ENCODE results near the gene BNIP5. TPM values are rescaled to one million over a fixed set of nuclear protein-coding genes. Genes with fewer than 3 reads are reported as not detected.
"Not testable (repeated sequence)": the region's sequence is repeated elsewhere in the genome, so short reads cannot be mapped to it uniquely, and the experiment has no call there.

Gene BNIP5
- total RNA-seq, 1 donor from 2014 or later, result 0.10 TPM

- no peaks in the 10 kb centered on the region for H3K9me3 Mint-ChIP-seq (ENCODE audit: low read depth)
- no peak for DNase-seq (ENCODE audit: low spot score, unreplicated experiment)
- H3K36me3 Mint-ChIP-seq (ENCODE audit: insufficient read depth), result no peaks in the 10 kb centered on the region
- H3K27ac Mint-ChIP-seq, result no peak overlapping the region
- no peaks in the 10 kb centered on the region for H3K4me1 Mint-ChIP-seq (ENCODE audit: low read depth)
- TF ChIP-seq, protein P1, sequence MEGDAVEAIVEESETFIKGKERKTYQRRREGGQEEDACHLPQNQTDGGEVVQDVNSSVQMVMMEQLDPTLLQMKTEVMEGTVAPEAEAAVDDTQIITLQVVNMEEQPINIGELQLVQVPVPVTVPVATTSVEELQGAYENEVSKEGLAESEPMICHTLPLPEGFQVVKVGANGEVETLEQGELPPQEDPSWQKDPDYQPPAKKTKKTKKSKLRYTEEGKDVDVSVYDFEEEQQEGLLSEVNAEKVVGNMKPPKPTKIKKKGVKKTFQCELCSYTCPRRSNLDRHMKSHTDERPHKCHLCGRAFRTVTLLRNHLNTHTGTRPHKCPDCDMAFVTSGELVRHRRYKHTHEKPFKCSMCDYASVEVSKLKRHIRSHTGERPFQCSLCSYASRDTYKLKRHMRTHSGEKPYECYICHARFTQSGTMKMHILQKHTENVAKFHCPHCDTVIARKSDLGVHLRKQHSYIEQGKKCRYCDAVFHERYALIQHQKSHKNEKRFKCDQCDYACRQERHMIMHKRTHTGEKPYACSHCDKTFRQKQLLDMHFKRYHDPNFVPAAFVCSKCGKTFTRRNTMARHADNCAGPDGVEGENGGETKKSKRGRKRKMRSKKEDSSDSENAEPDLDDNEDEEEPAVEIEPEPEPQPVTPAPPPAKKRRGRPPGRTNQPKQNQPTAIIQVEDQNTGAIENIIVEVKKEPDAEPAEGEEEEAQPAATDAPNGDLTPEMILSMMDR (IDR thresholded peaks at IDR 0.05; ENCODE audit: unreplicated experiment), result no peak
- H3K27me3 Mint-ChIP-seq, result peaks cover 19% of the 10 kb centered on the region
- H3K4me3 Mint-ChIP-seq (ENCODE audit: low read depth), result no peak overlapping the region
These were observed 31.7 kb upstream of the BNIP5 start for GRCh38 chr6:36368421-36368820.

GRCh38 chr6:36367743-36368142 lies 31.1 kb upstream of the BNIP5 start:
- no peaks in the 10 kb centered on the region for H3K36me3 Mint-ChIP-seq (ENCODE audit: insufficient read depth)
- H3K27ac Mint-ChIP-seq, result no peak overlapping the region
- peaks cover 15% of the 10 kb centered on the region for H3K27me3 Mint-ChIP-seq
- TF ChIP-seq, protein P1 (IDR thresholded peaks at IDR 0.05; ENCODE audit: unreplicated experiment), result no peak
- DNase-seq (ENCODE audit: low spot score, unreplicated experiment), result no peak
- H3K9me3 Mint-ChIP-seq (ENCODE audit: low read depth), result no peaks in the 10 kb centered on the region
- no peak overlapping the region for H3K4me3 Mint-ChIP-seq (ENCODE audit: low read depth)
- no peaks in the 10 kb centered on the region for H3K4me1 Mint-ChIP-seq (ENCODE audit: low read depth)

- Mint-ChIP-seq H3K27me3 (peaks cover 6% of the 10 kb centered on the region), H3K36me3 (ENCODE audit: insufficient read depth) (no peaks in the 10 kb centered on the region), H3K9me3 (ENCODE audit: low read depth) (no peaks in the 10 kb centered on the region), H3K4me3 (ENCODE audit: low read depth) (no peak overlapping the region), H3K27ac (no peak overlapping the region), H3K4me1 (ENCODE audit: low read depth) (no peaks in the 10 kb centered on the region)
- TF ChIP-seq, protein P1 (IDR thresholded peaks at IDR 0.05; ENCODE audit: unreplicated experiment), result no peak
- DNase-seq (ENCODE audit: low spot score, unreplicated experiment), result no peak
These were observed 28.2 kb upstream of the BNIP5 start for GRCh38 chr6:36364669-36365479.

DNA sequence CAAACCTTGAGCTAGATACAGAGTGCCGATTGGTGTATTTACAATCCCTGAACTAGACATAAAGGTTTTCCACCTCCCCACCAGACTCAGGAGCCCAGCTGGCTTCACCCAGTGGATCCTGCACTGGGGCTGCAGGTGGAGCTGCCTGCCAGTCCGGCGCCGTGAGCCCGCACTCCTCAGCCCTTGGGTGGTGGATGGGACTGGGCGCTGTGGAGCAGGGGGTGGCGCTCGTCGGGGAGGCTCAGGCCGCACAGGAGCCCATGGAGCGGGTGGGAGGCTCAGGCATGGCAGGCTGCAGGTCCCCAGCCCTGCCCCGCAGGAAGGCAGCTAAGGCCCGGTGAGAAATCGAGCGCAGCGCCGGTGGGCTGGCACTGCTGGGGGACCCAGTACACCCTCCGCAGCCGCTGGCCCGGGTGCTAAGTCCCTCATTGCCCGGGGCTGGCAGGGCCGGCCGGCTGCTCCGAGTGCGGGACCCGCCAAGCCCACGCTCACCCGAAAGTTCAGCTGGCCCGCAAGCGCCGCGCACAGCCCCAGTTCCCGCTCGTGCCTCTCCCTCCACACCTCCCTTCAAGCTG lies 27.5 kb upstream of the BNIP5 start:
- not testable (repeated sequence) for H3K36me3 Mint-ChIP-seq (ENCODE audit: insufficient read depth); DNase-seq (ENCODE audit: low spot score, unreplicated experiment); H3K27ac Mint-ChIP-seq; H3K4me1 Mint-ChIP-seq (ENCODE audit: low read depth); H3K9me3 Mint-ChIP-seq (ENCODE audit: low read depth); H3K27me3 Mint-ChIP-seq; H3K4me3 Mint-ChIP-seq (ENCODE audit: low read depth)

- not testable (repeated sequence) for H3K9me3 Mint-ChIP-seq (ENCODE audit: low read depth); DNase-seq (ENCODE audit: low spot score, unreplicated experiment); H3K4me3 Mint-ChIP-seq (ENCODE audit: low read depth); H3K27me3 Mint-ChIP-seq; H3K4me1 Mint-ChIP-seq (ENCODE audit: low read depth); H3K36me3 Mint-ChIP-seq (ENCODE audit: insufficient read depth); H3K27ac Mint-ChIP-seq
These were observed 26.7 kb upstream of the BNIP5 start for GRCh38 chr6:36363371-36363752.

- Mint-ChIP-seq H3K27me3 (no peaks in the 10 kb centered on the region), H3K4me1 (ENCODE audit: low read depth) (no peaks in the 10 kb centered on the region), H3K4me3 (ENCODE audit: low read depth) (no peak overlapping the region), H3K36me3 (ENCODE audit: insufficient read depth) (no peaks in the 10 kb centered on the region), H3K27ac (no peak overlapping the region), H3K9me3 (ENCODE audit: low read depth) (no peaks in the 10 kb centered on the region)
- TF ChIP-seq, protein P1 (IDR thresholded peaks at IDR 0.05; ENCODE audit: unreplicated experiment), result no peak
- DNase-seq (ENCODE audit: low spot score, unreplicated experiment), result no peak
These were observed 26.1 kb upstream of the BNIP5 start for GRCh38 chr6:36362551-36363370.

All from progenitor cell of endocrine pancreas (in vitro differentiated cells).